SIG-M5 (cell line): Measurements from ENCODE around the gene ERVFRD-1.
"Not testable (repeated sequence)": the region's sequence is repeated elsewhere in the genome, so short reads cannot be mapped to it uniquely, and the experiment has no call there.

Experiments
- DNase-seq: peaks from one replicate; lab custom pipeline; 2025; lab: John Stamatoyannopoulos, UW

ERVFRD-1 gene

GRCh38 chr6:11128608-11129007 is 17.1 kb upstream of the ERVFRD-1 start:
- DNase-seq = no peak

DNA sequence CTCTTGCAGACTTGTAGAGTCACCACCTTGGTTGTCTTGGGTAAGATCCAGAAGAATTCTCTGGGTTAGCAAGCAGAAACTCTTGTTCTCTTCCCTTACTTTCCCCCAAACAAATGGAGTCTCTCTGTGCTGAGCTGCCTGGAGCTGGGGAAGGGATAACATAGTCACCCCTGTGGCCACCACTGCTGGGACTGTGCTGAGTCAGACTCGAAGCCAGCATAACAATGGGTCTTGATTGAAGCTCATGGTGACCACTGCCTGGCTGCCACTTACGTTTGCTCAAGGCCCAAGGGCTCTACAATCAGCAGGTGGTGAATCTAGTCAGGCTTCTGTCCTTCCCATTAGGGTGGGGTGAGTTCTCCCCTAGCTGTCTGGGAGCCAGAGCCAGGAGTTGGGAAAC is 15.4 kb upstream of the ERVFRD-1 start:
- DNase-seq = no peak

DNA sequence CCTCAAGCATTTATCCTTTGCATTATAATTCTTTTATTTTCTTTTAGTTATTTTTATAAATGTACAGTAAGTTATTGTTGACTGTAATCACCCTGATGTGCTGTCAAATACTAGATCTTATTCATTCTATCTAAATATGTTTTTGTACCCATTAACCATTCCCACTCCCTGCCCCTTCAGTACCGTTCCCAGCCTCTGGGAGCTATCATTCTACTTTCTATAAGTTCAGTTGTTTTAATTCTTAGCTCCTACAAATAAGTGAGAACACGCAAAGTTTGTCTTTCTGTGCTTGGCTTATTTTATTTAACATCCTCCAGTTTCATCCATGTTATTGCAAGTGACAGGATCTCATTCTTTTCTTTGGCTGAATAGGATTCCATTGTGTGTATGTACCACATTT is 12.5 kb upstream of the ERVFRD-1 start:
- no peak for DNase-seq

- DNase-seq = no peak
Measured at GRCh38 chr6:11122380-11122779, 10.9 kb upstream of the ERVFRD-1 start.

DNA sequence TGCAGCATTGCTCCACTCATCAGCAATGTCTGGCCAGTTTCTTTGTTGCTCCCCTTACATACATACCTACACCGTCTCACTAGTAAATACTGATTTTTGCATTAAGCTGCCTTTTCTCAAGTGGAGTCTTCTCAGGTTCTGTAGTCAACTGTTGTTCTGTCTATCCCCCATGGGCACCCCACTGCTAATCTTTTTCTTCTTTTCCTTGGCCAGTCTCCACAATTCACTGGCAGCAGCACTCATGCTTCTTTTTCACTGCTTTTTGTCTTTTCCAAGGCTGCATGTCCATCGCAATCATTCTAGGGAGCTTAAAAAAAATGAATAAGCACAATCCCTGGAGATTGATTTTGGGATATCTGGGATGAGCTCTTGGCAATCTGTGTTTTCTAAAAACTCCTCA is 10.3 kb upstream of the ERVFRD-1 start:
- DNase-seq = no peak

DNA sequence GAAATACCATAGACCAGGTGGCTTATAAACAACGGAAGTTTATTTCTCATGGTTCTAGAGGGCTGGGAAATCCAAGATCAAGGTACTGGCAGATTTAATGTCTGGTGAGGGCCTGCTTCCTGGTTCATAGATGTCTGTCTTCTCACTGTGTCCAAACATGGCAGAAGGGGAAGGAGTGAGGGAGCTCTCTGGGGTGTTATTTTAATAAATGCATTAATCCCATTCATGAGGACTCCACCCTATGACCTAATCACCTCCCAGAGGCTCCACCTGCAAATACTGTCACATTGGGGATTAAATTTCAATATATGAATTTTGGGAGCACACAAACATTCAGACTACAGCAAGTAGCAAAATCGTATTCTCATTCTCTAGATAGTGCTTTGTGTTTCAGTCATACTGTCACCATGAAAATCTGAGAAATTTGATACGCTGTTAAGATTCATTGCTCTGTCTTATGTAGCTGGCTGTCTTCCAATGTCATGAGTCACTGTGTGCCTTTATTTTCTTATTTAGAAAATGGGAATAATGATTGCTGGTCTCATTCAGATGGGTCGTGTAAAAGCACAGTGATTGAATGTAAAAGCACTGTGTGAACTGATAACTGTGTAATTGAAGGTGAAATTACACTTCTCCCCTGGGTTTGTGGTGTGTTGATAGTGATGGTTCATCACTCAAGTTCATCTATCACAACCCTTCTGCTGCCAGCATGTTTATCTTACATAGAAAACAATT is 8.9 kb upstream of the ERVFRD-1 start:
- no peak for DNase-seq

- not testable (repeated sequence) for DNase-seq
Measured at GRCh38 chr6:11115808-11116536, 4.4 kb upstream of the ERVFRD-1 start.

GRCh38 chr6:11113038-11113437 is 1.5 kb upstream of the ERVFRD-1 start:
- DNase-seq = no peak

GRCh38 chr6:11111769-11112437 is 378 bp upstream of the ERVFRD-1 start:
- no peak for DNase-seq

GRCh38 chr6:11108726-11109125 is 2.8 kb downstream of the ERVFRD-1 start:
- DNase-seq = no peak

DNA sequence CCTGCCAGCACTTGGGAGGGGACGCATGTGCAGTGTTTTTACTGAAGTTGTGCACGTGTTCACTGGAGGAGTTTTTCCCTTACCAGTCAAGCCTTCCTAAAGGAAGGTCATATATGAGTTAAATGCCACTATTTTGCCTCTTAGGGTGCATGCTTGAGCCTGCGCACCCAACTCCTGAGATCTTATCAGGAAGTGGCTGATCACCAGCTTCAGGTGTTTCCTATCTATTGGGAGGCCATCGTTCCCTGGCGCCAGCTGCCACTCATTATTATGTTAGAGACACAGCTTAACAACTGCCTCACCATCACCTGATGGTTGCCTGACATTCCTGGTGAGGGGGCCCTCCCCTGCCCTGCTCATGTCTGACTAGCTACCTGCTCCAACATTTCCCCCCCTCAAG is 8.5 kb downstream of the ERVFRD-1 start:
- no peak for DNase-seq

DNA sequence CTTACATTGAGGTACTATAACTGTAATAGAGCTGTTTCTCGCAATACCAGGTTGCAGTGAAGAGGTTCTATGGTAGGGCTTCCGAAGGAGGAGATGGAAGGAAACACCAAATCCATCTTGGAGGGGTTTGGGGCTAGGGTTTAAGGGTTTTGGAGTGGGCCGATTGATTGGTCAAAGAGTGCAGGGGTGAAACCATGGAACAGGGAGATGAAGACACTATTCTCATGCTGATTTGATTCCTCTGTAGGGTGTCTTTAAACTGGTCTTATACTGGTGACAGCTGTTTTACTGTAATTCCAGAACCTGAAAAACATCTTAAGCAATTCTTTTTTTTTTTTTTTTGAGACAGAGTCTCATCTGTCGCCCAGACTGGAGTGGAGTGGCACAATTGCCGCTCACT is 10.1 kb downstream of the ERVFRD-1 start:
- no peak for DNase-seq

- no peak for DNase-seq
Measured at GRCh38 chr6:11098004-11098403, 13.5 kb downstream of the ERVFRD-1 start.

DNA sequence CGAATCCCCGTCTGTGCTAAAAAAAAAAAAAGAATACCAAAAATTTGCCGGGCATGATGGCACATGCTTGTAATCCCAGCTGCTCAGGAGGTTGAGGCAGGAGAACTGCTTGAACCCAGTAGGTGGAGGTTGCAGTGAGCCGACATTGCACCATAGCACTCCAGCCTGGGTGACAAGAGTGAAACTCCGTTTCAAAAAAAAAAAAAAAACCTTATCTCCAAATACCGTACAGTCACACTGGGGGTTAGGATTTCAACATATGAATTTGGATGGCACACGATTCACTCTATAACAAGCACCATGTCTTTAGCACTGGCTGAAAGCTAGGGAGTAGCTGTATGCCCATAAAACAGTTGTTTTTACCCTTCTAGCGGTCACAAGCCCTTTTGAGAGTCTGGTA is 14.0 kb downstream of the ERVFRD-1 start:
- no peak for DNase-seq

DNA sequence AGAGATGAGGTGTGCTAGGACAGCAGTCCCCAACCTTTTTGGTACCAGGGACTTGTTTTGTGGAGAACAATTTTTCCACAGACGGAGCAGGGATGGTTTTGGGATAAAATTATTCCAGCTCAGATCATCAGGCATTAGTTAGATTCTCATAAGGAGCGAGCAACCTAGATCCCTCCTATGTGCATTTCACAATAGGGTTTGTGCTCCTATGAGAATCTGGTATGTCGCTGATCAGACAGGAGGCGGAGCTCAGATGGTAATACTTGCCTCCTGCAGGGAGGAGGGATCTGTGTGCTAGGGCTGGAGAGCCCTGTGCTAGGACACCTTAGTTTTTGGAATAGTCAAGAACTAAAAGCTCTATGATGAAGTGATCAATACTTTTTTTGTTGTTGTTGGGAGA is 15.4 kb downstream of the ERVFRD-1 start:
- DNase-seq = no peak

DNA sequence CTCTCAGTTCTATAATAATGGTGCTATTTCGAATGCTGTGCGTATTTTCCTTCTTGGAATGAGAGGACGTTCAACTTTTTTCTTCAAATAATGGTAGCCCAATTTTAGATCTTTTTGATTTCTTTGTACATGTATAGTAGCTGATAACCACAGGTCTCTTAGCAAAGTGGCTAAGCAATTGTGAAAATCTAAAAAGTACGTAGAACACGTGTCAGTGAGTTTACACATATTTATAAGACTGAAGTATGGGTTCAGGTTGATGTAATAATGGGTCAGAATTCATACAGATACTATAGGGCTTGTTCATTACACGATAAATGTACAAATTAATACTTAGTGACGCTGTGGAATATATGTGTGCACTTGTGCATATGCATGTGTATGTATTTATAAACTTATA is 16.6 kb downstream of the ERVFRD-1 start:
- DNase-seq = no peak

- DNase-seq = no peak
Measured at GRCh38 chr6:11094411-11094851, 17.1 kb downstream of the ERVFRD-1 start.

GRCh38 chr6:11093626-11094410 is 17.7 kb downstream of the ERVFRD-1 start, which contains the start of gene SMIM13:
TSS of gene SMIM13 (plus strand) at chr6:11093834. CDS start at chr6:11094314, 480 bp downstream.
- DNase-seq = peak; percentile 90

DNA sequence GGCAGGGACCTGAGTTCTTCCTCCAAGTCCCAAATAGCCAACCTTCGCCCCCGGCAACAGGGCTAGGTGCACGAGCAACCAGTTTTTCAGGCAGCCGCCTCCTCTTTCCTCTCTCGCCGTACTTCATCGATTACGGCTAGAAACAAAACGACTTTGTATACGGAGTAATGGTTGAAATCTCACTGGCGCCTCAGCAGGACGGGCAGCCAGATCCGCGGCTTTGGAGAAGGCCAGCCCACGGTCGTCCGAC is 18.2 kb downstream of the ERVFRD-1 start:
- no peak for DNase-seq

DNA sequence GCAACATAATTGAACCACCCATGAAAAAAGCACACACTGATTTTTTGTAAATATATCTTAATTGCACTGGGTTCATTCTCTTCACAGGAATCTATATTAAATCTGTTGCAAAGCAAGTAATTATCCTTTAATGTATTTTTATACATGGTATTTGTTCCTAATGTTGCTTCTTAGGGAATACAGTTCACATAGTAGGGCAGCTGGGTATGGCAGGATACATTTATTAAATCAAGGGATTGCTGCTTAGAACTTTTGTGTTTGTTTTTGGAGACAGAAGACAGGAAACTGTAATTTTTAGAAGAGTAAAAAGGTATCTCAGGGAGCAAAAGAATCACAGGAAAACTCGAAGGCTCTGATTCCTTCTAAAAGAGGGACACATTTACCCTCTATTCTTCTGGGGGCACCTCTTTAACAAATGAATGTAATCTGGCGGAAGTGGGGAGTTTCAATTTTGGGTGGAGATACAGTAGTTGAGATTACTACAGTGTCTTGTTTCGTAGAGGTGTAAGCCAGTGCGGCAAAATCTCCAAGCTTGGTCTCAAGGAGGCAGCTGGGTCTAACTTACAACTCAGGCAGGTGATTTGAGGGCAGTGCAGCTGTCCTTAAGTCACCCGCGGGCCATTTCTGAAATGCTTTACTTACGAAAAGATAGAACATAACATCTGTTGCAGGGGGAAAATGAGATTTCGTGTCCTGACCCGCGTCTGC is 18.7 kb downstream of the ERVFRD-1 start:
- no peak for DNase-seq

- DNase-seq = not testable (repeated sequence)
Measured at GRCh38 chr6:11091141-11091540, 20.4 kb downstream of the ERVFRD-1 start.

- DNase-seq = no peak
Measured at GRCh38 chr6:11089695-11090094, 21.8 kb downstream of the ERVFRD-1 start.
